Stomach smooth muscle (tissue), 2 donors: ENCODE data around the gene ARL13A.
"Not testable (repeated sequence)": the region's sequence is repeated elsewhere in the genome, so short reads cannot be mapped to it uniquely, and the experiment has no call there.

Source experiments
- H3K27ac ChIP-seq: one replicate; pipeline ENCODE4 v1.7.0; 2013; ENCODE audit warnings: mild to moderate bottlenecking, low read length, inconsistent platforms
- H3K27me3 ChIP-seq, 2 donors: one replicate each; pipeline ENCODE4 v1.7.0; 2013; ENCODE audit warnings: low read length in 2 of 2; ENCODE audit not compliant: insufficient read depth in 2 of 2, control insufficient read depth in 1 of 2
- H3K36me3 ChIP-seq, 2 donors: one replicate each; pipeline ENCODE4 v1.7.0; 2013; ENCODE audit warnings: low read length in 2 of 2; ENCODE audit not compliant: control insufficient read depth in 2 of 2, insufficient read depth in 2 of 2
- H3K4me1 ChIP-seq: one replicate; pipeline ENCODE4 v1.7.0; 2013; ENCODE audit warnings: low read length; ENCODE audit not compliant: control insufficient read depth, insufficient read depth
- H3K4me3 ChIP-seq, 2 donors: one replicate each; pipeline ENCODE4 v1.7.0; 2013; ENCODE audit warnings: low read length in 2 of 2
- H3K9ac ChIP-seq, 2 donors: one replicate each; pipeline ENCODE4 v1.7.0; 2013; ENCODE audit warnings: low read length in 2 of 2, mild to moderate bottlenecking in 1 of 2
- H3K9me3 ChIP-seq, 2 donors: one replicate each; pipeline ENCODE4 v1.7.0; 2013; ENCODE audit warnings: low read length in 2 of 2; ENCODE audit not compliant: control insufficient read depth in 2 of 2
- donor health status: healthy.
- donor health status: Pancreatic carcinoma.

ARL13A gene

DNA sequence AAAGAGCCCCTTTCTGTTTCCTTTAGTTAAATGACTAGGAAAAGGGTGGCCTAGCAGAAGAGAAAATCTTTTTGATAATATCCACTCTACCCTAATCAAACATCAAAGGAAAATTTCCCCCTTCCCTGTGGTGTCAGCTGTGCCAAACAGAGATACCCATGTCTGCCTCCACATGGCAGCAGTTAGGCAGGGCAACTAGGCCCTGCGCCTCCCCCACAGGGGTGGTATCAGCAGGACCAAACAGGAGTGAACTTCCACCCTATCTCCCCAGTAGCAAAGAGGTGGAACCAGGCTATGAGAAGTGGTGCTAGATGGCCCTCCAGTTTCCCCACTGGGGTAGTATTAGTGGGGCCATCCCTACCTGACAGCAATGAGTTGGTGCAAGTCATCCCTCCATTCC lies 21.0 kb upstream of the ARL13A start:
- no peaks in the 10 kb centered on the region for H3K36me3 ChIP-seq
- H3K9ac ChIP-seq = no peak overlapping the region
- H3K4me1 ChIP-seq = no peaks in the 10 kb centered on the region
- H3K27me3 ChIP-seq = peaks cover 0 to 4% of the 10 kb centered on the region in 2 donors
- H3K4me3 ChIP-seq = no peak overlapping the region
- H3K27ac ChIP-seq = no peak overlapping the region
- no peaks in the 10 kb centered on the region for H3K9me3 ChIP-seq

DNA sequence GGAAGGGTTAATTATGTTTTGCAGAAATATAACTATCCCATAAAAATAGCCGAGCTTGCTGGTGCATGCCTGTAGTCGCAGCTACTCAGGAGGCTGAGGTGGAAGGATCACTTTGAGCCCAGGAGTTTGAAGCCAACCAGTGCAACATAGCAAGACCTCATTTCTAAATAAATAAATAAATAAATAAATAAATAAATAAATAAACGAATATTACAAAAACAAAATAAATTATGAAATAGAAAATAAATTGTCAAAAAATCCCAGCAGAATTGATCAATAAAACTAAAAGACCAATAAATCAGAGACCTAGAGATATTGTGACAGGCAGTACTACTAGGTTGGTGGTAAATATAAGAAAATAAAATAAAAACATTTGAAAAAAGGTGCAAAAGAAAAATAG lies 6.7 kb upstream of the ARL13A start:
- peaks cover 0 to 2% of the 10 kb centered on the region in 2 donors for H3K27me3 ChIP-seq
- no peak overlapping the region for H3K4me3 ChIP-seq
- no peaks in the 10 kb centered on the region for H3K4me1 ChIP-seq
- H3K27ac ChIP-seq = no peak overlapping the region
- no peak overlapping the region for H3K9ac ChIP-seq
- H3K9me3 ChIP-seq = no peaks in the 10 kb centered on the region
- H3K36me3 ChIP-seq = no peaks in the 10 kb centered on the region

- no peak overlapping the region for H3K9ac ChIP-seq
- H3K27me3 ChIP-seq = peaks cover 0 to 4% of the 10 kb centered on the region in 2 donors
- no peaks in the 10 kb centered on the region for H3K4me1 ChIP-seq
- no peak overlapping the region for H3K27ac ChIP-seq
- no peak overlapping the region for H3K4me3 ChIP-seq
- H3K36me3 ChIP-seq = no peaks in the 10 kb centered on the region
- no peaks in the 10 kb centered on the region for H3K9me3 ChIP-seq
Observed at GRCh38 chrX:100964362-100964761, 5.1 kb upstream of the ARL13A start.

DNA sequence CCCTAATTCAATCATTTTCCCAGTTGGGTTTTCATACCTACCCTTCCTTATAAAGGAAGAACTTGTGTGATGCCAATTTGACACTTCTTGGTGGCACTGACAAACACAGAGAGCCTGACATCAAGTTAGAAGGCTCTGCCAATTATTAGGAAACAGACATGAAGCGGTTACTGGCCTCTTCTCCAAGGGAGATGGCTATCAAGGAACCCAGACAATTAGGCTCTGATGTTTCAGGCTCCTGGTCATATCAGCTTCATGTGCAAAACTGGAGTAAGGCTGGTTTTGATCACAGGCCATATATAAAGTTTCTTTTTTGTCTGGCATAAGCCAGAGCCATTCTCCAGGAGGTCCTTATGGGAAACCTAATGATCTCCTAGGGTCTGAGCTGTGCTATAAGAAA lies 428 bp downstream of the ARL13A start:
- Histone ChIP-seq H3K9me3 (no peaks in the 10 kb centered on the region), H3K4me3 (no peak overlapping the region), H3K4me1 (no peaks in the 10 kb centered on the region), H3K36me3 (no peaks in the 10 kb centered on the region), H3K27ac (no peak overlapping the region), H3K9ac (no peak overlapping the region), H3K27me3 (peaks cover 0 to 4% of the 10 kb centered on the region in 2 donors)

DNA sequence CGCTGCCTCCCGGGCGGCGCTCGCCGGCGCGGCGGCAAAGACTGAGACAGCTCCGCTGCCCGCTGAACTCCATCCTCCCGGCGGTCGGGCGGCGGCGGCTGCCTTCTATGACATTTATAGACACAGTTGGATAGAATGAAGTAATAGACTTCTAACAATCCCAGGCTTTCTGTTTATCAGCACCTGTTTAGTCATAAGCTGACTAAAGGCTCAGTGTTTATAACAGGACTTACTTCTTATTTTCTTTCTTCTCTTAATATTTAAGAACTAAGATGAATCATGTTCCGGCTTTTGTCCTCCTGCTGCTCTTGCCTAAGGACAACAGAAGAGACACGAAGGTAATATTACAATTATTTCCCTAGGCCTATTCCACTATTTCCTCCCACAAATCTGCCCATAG lies 3.9 kb downstream of the ARL13A start:
- Histone ChIP-seq H3K9me3 (no peaks in the 10 kb centered on the region), H3K27me3 (peaks cover 0 to 1% of the 10 kb centered on the region in 2 donors), H3K27ac (no peak overlapping the region), H3K4me1 (no peaks in the 10 kb centered on the region), H3K36me3 (no peaks in the 10 kb centered on the region), H3K9ac (no peak overlapping the region), H3K4me3 (no peak overlapping the region)

- Histone ChIP-seq H3K4me1 (no peaks in the 10 kb centered on the region), H3K9ac (no peak overlapping the region), H3K27me3 (no peaks in the 10 kb centered on the region), H3K36me3 (no peaks in the 10 kb centered on the region), H3K9me3 (no peaks in the 10 kb centered on the region), H3K4me3 (no peak overlapping the region), H3K27ac (no peak overlapping the region)
Observed at GRCh38 chrX:100975212-100975611, 5.7 kb downstream of the ARL13A start.

- Histone ChIP-seq H3K36me3 (no peaks in the 10 kb centered on the region), H3K27ac (no peak overlapping the region), H3K9me3 (no peaks in the 10 kb centered on the region), H3K27me3 (no peaks in the 10 kb centered on the region), H3K4me1 (no peaks in the 10 kb centered on the region), H3K4me3 (no peak overlapping the region), H3K9ac (no peak overlapping the region)
Observed at GRCh38 chrX:100976211-100976610, 6.7 kb downstream of the ARL13A start.

DNA sequence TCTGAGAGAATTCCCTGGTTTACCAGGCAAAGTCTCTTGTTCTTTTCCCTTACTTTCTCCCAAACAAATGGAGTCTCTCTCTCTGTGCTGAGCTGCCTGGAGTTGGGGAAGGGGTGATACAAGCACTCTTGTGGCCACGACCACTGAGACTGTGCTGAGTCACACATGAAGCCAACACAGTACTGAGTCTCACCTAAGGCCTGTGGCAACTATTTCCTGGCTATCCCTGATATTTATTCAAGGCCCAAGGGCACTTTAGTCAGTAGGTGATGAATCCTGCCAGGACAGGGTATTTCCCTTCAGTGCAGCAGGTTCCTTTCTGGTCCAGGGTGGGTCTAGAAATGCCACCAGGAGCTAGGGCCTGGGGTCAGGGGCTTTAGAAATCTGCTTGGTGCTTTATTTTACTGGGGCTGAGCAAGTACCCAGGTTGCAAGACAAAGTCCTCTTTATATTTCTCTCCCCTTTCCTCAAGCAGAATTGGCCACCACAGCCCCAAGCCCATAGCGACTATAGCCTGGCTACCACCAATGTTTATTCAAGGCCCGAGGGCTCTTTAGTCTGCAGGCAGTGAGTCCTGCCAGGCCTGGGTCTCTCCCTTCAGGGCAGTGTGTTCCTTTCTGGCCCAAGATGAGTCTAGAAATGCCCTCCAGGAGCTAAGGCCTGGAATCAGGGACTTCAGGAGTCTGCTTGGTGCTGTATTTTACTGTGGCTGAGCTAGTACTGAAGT lies 10.5 kb downstream of the ARL13A start:
- no peaks in the 10 kb centered on the region for H3K9me3 ChIP-seq
- no peaks in the 10 kb centered on the region for H3K36me3 ChIP-seq
- H3K9ac ChIP-seq = no peak overlapping the region
- peaks cover 0 to 2% of the 10 kb centered on the region in 2 donors for H3K27me3 ChIP-seq
- H3K4me1 ChIP-seq = no peaks in the 10 kb centered on the region
- H3K4me3 ChIP-seq = no peak overlapping the region
- no peak overlapping the region for H3K27ac ChIP-seq

DNA sequence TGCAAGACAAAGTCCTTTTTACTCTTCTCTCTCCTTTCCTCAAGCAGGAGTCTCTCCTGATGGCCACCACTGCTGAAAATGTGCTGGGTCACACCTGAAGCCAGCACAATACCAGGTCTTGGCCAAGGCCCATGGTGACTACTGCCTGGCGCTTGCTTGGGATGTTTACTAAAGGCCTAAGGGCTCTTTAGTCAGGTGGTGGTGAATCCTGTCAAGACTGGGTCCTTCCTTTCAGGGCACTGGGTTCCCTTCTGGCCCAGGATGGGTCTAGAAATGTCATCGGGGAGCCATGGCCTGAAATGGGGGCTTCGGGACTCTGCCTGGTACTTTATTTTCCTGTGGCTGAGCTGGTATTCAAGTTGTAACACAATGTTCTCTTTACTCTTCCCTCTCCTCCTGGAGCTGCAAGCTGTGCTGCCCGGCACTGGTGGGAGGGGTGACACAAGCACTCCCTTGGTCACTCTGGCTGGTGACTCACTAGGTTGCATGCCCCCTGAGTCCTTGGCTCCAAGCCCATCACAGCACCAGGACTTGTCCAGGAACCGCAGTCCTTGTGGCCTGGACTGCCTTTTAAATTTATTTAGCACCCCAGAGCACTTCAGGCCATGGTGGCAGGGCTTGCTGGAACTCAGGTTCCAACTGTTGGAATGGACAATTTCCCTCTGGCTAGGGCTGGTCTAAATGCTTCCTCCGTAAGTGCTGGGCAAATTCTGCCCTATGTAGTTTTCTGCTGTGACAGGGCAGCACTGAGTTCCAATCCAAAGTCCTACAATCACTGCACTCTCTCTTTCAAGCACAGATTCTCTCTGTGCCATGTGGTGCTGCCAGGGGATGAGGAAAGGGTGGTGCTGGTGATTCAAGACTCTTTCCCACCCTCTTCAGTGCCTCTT lies 11.3 kb downstream of the ARL13A start:
- Histone ChIP-seq H3K9me3 (no peaks in the 10 kb centered on the region), H3K9ac (no peak overlapping the region), H3K27ac (no peak overlapping the region), H3K4me3 (no peak overlapping the region), H3K4me1 (no peaks in the 10 kb centered on the region), H3K27me3 (peaks cover 0 to 6% of the 10 kb centered on the region in 2 donors), H3K36me3 (no peaks in the 10 kb centered on the region)

- not testable (repeated sequence) for H3K36me3 ChIP-seq, H3K9me3 ChIP-seq, H3K4me3 ChIP-seq, H3K27ac ChIP-seq, H3K27me3 ChIP-seq, H3K9ac ChIP-seq, H3K4me1 ChIP-seq
Observed at GRCh38 chrX:100981498-100981845, 12.0 kb downstream of the ARL13A start.

DNA sequence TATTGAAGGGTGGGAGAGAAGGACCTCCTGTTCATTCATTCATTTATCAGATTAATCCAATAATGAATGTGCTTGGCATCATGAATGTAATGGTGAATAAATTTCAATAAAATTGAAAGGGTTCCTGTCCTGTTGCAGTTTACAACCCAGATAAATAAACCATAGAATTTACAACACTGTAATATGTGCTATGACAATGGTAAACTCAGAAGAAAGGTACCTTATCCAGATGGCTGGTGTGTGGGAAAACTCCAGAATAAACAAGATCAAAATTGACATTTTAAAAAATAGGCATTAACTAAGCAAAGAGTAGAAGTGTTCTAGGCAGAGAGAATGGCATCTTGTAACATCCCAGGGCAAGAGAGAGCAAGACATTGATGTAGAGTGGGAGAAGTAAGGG lies 15.3 kb downstream of the ARL13A start:
- no peak overlapping the region for H3K9ac ChIP-seq

More for the DNA sequence above, 15.3 kb downstream of the ARL13A start:
- Histone ChIP-seq H3K27ac (no peak overlapping the region), H3K4me3 (no peak overlapping the region), H3K27me3 (peaks cover 0 to 6% of the 10 kb centered on the region in 2 donors), H3K4me1 (no peaks in the 10 kb centered on the region), H3K9me3 (no peaks in the 10 kb centered on the region), H3K36me3 (peaks cover 0 to 3% of the 10 kb centered on the region in 2 donors)
